Measurements from ENCODE around the gene BAIAP2L2. TPM values are rescaled to one million over a fixed set of nuclear protein-coding genes. Genes with fewer than 3 reads are reported as not detected.

BAIAP2L2 gene
- total RNA-seq, 1 experiment from 2014 or later: 2.3 TPM

GRCh38 chr22:38070250-38070921, 40.1 kb downstream of the BAIAP2L2 start:
- peak overlapping the region in 1 of 3 experiments; percentile 44; a peak in 2 of 7 replicates for H3K27ac Mint-ChIP-seq
- Histone ChIP-seq H3T11ph (ENCODE audit: low read length) (no peak overlapping the region), H2BK12ac (ENCODE audit: insufficient read length, low read depth, low read length) (no peak overlapping the region), H3K79me2 (ENCODE audit: insufficient read depth, low read length) (no peaks in the 10 kb centered on the region), H3K18ac (ENCODE audit: insufficient read length, low read depth, low read length) (no peak overlapping the region), H2BK20ac (ENCODE audit: low read depth, low read length, poor library complexity, severe bottlenecking) (no peak overlapping the region), H3K79me1 (ENCODE audit: insufficient read depth, low read depth, low read length, poor library complexity, severe bottlenecking) (no peaks in the 10 kb centered on the region), H3K9me3 (ENCODE audit: control insufficient read depth, low read depth, low read length) (no peaks in the 10 kb centered on the region), H4K5ac (ENCODE audit: insufficient read length, low read depth, low read length) (no peak overlapping the region), H4K20me1 (ENCODE audit: control insufficient read depth, insufficient read depth, insufficient read length) (no peaks in the 10 kb centered on the region), H2BK120ac (ENCODE audit: low read depth, low read length, poor library complexity, severe bottlenecking) (no peak overlapping the region), H2AK5ac (ENCODE audit: insufficient read length, low read length) (no peak overlapping the region), H2BK5ac (ENCODE audit: insufficient read length, low read length) (no peak overlapping the region), H3K9ac (ENCODE audit: extremely low read depth, insufficient read length, low read length) (no peak overlapping the region), H4K91ac (ENCODE audit: insufficient read length, low read depth, low read length) (no peak overlapping the region), H3K23ac (ENCODE audit: insufficient read length, low read depth, low read length) (no peak overlapping the region), H2AFZ (ENCODE audit: low read length) (no peak overlapping the region), H3K14ac (ENCODE audit: insufficient read depth, low read length) (no peak overlapping the region), H3K56ac (ENCODE audit: insufficient read length, low read depth, low read length) (no peak overlapping the region), H4K8ac (replicated peaks; ENCODE audit: insufficient read length, low read depth, low read length) (no peak overlapping the region), H3K4me1 (ENCODE audit: insufficient read depth, low read length) (no peaks in the 10 kb centered on the region), H3K27me3 (ENCODE audit: insufficient read depth, low read length) (no peaks in the 10 kb centered on the region), H3K4me2 (ENCODE audit: insufficient read depth, insufficient read length, low read length) (no peak overlapping the region), H3K23me2 (ENCODE audit: insufficient read length, low read depth, low read length, poor library complexity, severe bottlenecking) (no peaks in the 10 kb centered on the region), H3K27ac (ENCODE audit: insufficient read length, low read depth, low read length) (no peak overlapping the region), H3K4ac (ENCODE audit: low read depth, low read length) (no peak overlapping the region), H2BK15ac (ENCODE audit: low read depth, low read length) (no peak overlapping the region)
- no CpG with 5 or more reads among the region's 11 CpGs for WGBS (ENCODE audit: extremely low coverage, insufficient read length, low lambda C conversion rate)
- H3K36me3 Mint-ChIP-seq (ENCODE audit: insufficient read depth in 1 of 3, low read depth in 3 of 3): peaks cover 9 to 66% (median 51%) of the 10 kb centered on the region in 3 experiments
- no peaks in the 10 kb centered on the region for H3K27me3 Mint-ChIP-seq (ENCODE audit: low read depth)
- no peaks in the 10 kb centered on the region for H3K9me3 Mint-ChIP-seq
- H3K4me1 Mint-ChIP-seq: peaks cover 0 to 8% of the 10 kb centered on the region in 2 experiments; a peak in 2 of 4 replicates
- TF ChIP-seq CTCF (conservative IDR thresholded peaks at IDR 0.05): no peak
- DNase-seq: no peak
- no peak overlapping the region for H3K4me3 Mint-ChIP-seq

Measured in H9 (cell line).